DMS79 treated with DMSO at 0.1 percent for 48 hours (cell line): Measurements from ENCODE around the gene WDR76.
"Not testable (repeated sequence)": the region's sequence is repeated elsewhere in the genome, so short reads cannot be mapped to it uniquely, and the experiment has no call there.

ENCODE experiments used
- DNase-seq: peaks from one replicate; lab custom pipeline; 2025; lab: John Stamatoyannopoulos, UW

WDR76 gene

DNA sequence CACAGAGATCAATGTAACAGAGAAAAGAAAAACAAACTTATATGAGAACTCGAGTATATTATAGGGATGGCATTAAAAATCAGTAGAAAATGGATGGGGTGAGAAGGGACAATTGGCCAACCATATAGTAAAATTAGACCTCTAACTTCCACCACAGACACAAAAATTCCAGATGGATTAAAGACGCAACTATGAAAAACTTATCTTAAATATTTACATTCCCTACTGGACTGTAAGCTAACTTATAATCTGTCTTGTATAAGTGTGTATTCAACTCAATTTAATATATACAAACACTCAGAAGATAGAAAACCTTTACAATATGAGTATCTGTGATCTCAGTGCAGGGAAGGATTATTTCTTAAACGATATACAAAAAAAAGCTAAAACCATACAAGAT is 5.3 kb upstream of the WDR76 start:
- DNase-seq: no peak

DNA sequence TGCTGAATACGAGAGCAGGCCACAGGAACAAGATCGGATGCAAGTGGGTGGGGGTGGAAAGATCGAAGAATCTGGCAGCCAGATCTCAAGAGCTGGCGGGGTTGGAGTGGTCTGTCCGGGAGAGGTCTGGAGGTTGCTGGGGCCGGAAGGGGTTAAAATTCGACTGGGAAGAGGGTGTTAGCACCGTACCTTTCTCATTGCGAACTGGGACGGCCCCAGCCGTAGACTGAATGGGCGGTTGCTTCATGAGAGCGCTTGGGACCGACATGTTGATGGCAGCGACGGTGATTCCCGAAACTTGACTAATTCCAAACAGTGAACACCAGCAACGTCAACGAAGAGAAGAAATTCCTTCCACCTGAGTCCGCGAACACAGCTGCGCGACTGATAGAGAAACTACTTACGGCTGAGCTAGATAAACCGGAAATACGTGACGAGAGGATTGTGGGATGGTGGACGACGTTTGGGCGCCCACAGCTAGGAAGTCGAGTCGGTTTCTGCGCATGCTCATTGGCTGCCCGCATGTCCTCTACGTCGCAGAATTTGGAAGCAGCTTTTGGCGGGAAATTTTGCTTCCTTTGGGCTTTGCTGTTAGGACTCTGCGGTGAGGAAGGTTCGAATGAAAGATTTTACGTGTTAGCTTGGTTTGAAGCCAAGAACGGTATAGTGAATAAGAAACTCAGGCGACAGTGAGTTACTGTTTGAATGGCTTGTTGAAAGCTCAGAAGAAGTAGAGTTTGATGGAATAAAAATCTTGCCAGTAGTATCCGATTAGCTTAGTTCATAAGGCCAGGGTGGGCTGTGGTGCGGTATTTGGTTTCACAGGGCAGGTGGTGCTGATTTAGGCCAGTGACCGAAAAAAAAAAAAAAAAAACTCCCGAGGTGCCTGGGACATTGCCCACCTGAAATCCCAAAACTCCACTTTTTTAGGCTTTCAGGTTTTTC is 2.2 kb upstream of the WDR76 start, which contains the start of gene MFAP1:
MFAP1 (minus strand) TSS at position 389 of the 945 bp plus-strand sequence; CDS start at position 268, 121 bp downstream.
- peak; percentile 87 for DNase-seq

DNA sequence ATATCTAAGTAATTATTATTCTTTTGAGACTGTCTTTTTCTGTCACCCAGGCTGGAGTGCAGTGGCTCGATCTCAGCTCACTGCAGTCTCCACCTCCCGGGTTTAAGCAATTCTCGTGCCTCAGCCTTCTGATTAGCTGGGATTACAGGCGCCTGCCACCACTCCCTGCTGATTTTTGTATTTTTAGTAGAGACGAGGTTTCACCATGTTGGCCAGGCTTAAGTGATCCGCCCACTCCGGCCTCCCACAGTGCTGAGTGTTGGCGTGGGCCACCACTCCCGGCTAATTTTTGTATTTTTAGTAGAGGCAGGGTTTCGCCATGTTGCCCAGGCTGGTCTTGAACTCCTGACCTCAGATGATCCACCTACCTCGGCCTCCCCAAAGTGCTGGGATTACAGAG is 1.5 kb upstream of the WDR76 start:
- DNase-seq: not testable (repeated sequence)

DNA sequence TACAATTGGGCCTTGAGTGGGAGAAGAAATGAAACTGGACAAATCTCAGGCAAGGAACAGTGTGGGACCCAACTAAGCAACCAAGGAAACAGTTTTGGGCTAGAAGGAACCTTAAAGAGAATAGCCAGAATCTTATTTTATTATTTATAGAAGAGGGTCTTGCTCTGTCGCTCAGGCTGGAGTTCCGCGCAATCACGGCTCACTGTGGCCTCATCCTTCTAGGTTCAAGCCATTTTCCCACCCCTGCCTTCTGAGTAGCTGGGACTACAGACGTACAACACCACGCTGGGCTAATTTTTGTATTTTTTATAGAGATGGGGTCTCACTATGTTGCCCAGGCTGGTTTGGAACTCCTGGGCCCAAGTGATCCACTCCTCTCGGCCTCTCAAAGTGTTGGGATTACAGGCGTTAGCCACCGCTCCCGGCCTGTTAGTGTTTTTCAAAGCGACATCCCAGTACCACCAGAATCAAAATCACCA is 734 bp upstream of the WDR76 start:
- no peak for DNase-seq

DNA sequence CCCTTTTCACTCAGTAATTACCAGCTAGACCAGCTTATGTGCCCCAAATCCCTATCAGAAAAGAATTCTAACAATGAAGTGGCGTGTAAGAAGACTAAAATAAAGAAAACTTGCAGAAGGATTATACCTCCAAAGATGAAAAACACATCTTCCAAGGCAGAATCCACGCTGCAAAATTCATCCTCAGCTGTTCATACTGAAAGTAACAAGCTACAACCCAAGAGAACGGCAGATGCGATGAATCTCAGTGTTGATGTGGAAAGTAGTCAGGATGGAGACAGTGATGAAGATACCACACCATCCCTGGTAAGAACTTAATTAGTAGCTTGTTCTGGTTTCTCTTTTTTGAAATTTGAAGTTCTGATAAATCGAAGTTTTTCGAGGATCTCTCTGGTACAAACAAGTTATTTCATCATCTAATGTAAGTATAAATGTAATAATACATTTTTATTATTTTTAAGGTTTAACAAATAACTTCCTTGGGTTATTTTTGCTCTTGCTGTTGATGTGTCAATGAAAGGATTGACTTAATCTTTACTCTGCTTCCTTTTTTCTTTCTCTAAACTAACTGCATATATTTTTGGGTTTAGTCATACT is 1.4 kb downstream of the WDR76 start:
- DNase-seq: no peak

DNA sequence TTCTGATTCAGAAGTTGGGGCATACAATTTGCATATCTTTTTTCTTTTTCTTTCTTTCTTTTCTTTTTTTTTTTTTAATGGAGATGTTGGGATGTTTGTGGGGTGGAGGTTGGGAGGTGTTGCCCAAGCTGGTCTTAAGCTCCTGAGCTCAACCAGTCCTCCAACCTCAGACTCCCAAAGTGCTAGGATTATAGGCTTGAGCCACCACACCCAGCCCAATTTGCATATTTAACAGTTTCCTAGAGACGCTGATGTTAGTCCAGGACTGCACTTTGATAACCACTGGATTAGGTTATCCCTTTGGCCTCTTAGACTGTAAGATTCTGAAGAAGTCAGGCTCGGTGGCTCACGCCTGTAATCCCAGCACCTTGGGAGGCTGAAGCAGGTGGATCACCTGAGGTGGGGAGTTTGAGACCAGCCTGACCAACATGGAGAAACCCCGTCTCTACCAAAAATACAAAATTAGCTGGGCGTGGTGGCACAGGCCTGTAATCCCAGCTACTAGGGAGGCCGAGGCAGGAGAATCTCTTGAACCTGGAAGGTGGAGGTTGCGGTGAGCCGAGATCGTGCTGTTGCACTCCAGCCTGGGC is 3.2 kb downstream of the WDR76 start:
- not testable (repeated sequence) for DNase-seq

DNA sequence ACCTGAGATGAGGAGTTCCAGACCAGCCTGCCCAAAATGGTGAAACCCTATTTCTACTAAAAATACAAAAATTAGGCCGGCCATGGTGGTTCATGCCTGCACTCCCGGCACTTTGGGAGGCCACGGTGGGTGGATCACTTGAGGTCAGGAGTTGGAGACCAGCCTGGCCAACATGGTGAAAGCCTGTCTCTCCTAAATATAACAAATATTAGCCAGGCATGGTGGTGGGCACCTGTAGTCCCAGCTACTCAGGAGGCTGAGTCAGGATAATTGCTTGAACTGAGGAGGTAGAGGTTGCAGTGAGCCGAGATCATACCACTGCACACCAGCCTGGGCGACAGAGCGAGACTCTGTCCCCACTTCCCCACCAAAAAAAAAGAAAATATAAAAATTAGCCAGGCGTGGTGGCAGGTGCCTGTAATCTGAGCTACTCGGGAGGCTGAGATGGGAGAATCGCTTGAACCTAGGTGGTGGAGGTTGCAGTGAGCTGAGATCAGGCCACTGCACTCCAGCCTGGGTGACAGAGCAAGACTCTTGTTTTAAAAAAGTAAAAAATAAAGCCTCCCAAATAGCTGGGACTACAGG is 4.0 kb downstream of the WDR76 start:
- not testable (repeated sequence) for DNase-seq

DNA sequence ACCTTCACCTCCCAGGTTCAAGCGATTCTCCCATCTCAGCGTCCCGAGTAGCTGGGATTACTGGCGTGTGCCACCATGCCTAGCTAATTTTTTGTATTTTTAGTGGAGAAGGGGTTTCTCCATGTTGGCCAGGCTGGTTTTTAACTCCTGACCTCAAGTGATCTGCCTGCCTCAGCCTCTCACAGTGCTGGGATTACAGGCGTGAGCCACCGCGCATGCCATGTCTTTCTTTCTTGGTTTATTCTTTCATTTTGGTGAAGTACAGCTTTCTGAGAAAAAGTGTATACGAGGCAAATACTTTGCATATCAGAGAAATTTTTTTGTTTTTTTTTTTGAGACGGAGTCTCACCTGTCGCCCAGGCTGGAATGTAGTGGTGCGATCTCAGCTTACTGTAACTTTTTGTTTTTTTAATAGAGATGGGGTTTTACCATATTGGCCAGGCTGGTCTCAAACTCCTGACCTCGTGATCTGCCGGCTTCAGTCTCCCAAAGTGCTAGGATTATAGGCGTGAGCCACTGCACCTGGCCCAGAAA is 4.8 kb downstream of the WDR76 start:
- not testable (repeated sequence) for DNase-seq

DNA sequence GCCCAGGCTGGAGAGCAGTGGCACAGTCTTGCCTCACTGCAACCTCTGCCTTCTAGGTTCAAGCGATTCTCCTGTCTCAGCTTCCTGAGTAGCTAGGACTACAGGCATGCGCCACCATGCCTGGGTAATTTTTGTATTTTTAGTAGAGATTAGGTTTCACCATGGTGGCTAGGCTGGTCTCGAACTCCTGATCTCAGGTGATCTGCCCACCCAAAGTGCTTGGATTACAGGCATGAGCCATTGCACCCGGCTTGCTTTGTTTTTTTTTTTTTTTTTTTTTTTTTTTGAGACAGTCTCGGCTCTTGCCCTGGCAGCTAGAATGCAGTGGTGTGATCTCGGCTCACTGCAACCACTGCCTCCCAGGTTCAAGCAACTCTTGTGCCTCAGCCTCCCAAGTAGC is 5.7 kb downstream of the WDR76 start:
- DNase-seq: not testable (repeated sequence)

DNA sequence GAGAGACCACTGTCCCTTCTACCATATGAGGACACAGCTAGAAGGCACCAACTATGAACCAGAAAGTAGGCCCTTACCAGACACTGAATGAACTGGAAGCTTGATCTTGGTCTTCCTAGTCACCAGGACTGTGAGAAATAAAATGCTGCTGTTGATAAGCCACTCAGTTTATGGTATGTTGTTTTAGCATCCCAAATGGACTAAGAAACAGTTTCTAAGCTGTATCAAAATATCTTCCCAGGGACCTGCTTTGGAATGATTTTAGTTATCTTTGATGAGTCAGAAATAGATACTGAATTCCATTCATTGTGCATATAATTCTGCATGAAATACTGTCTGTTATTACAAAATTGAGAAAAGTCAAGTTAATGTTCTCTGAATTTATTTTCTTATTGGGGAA is 18.6 kb downstream of the WDR76 start:
- DNase-seq: no peak

DNA sequence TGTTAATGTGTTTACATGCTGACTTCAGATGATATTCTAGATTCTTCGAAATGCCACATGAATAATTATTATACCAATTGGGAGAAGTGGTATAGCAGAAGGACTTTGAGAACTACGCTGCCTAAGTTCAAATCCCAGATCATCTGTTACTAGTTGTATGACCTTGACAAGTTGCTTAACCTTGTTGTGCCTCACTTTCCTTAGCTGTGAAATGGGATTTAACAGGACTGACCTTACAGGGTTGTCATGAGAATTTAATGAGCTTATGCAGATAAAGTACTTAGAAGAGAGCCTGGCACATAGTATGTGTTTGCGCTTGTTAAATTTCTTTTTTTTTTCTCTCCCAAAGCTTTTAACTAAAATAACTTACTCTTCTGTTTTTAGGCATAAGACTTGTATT is 24.4 kb downstream of the WDR76 start:
- no peak for DNase-seq

DNA sequence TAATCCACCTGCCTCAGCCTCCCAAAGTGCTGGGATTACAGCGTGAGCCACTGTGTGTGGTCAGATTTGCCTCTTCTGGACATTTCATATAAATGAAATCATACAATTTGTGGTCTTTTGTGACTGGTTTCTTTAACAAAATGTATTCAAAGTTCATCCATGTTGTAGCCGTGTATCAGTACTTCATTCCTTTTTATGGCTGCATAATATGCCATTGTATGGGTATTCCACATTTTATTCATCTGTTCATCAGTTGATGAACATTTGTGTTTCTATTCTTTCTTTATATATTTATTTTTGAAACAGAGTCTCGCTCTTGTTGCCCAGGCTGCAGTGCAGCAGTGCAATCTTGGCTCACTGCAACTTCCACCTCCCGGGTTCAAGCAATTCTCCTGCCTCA is 25.8 kb downstream of the WDR76 start:
- DNase-seq: no peak

DNA sequence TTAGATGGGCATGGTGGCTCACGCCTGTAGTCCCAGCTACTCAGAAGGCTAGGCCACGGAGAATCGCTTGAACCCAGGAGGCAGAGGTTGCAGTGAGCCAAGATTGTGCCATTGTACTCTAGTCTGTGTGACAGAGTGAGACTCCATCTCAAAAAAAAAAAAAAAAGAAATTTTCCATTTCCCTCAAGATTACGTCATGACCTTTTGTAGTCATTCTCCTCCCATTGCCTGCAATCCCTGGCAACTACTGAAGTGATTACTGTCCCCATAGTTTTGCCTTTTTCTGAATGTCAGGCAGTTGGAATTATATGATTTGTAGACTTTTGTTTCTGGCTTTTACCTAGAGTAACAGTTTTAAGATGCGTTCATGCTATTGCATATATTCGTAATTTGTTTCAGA is 28.0 kb downstream of the WDR76 start:
- no peak for DNase-seq

DNA sequence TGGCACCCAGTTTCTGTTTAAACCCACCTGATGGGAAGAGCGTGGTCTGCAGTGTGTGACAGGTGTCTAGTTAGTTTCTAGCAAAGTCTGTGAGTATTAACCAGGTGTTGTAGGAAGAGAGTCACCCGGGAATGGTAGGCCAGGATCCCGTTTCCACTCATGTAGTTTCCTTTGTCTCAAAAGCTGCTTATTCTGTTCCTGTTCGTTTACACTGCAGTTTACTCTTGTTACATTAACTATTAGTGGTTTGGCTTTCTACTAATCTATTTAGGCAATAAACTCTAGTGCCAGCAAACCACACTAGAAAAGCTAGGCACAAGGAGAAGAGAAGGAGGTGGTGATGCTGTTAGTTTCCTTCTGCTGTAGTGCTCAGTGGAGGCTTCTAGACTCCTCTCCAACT is 32.7 kb downstream of the WDR76 start:
- DNase-seq: peak; percentile 5

DNA sequence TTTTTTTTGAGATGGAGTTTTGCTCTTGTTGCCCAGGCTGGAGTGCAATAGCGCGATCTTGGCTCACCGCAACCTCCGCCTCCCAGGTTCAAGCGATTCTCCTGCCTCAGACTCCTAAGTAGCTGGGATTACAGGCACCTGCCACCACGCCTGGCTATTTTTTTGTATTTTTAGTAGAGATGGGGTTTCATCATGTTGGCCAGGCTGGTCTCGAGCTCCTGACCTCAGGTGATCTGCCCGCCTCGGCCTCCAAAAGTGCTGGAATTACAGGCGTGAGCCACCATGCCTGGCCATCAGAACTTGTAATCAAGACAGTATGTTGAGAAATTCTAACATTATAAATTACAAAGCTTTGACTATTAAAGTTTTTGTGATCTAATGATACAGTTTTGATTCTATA is 39.8 kb downstream of the WDR76 start:
- not testable (repeated sequence) for DNase-seq

DNA sequence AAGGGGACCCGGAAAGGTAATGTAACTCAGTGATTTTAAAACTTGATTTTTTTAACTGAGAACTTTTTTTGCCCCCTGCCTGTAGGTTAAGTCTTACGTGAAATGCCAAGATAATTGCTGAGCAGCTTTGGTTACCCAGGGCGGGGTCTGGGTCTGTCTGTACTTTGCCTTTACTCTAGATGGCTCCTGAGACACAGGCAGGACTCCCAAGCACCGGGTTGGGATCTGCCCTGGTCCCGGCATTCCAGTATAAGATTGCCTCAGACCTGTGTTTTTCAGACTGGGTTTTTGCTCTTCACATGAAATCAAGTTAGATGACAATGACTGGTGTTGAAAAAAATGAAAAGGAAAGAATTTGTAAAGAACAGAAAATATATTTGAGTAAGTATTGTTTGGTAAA is 40.3 kb downstream of the WDR76 start:
- DNase-seq: no peak

DNA sequence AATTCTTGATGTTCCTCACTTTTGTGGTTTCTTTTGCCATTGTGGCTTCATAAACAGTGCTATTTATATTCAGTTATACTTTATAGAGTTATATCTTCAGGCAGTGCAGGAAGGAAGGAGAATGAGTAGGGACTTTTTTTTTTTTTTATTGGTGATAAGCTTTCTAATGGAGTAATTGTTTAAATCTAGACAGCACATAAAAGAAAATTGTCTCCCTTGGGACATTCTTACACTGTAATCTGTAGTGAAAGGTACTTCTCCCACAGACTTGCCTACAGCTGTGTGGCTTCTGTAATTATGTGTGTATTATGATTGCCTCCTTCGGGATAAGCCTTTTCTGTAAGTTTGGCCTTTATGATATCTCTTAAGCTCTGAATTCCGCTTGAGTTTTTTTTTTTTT is 41.6 kb downstream of the WDR76 start:
- DNase-seq: no peak

DNA sequence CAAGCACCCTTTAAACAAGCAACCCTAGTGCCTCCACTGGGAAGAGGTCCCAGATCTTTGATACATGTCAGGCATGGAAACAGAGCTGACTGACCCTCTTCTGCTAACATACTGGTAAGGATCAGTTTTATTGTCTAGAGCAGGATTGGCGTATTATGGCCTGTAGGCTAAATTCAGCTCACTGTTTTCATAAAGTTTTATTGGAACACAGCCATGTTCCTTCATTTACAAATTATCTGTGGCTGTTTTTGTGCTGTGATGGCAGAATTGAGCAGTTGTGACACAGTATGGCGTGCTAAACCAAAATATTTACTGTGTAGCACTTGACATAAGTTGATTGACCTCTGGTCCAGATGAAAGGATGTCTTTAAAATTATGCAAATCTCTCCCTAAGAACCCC is 45.0 kb downstream of the WDR76 start:
- no peak for DNase-seq

DNA sequence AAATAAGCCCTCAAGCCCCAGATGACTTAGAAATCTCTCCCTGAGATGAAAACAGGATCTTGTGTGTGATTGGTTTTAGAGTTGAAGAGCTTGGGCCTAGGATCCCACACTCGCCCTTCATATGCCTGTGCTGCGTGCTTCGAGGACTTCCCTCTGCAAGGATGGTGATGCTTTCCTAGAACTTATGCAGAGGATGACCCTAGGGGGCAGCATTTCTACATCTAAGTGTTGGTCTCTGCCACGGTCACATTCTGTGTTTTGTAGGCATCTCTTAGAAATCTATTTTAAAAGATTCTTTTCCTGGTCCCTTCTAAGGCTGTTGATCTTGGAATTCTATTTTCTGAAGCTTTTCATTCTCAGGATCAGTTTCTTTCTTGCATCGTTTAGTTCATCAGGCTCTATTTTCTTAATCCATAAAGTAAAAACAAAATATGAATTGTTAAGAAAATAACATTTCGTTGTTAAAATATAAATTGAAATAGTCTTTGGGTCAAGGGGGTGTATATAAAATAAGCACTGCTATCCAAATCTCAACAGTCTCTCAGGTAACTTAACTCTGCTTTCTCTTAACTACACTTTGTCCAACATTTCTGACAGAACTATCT is 45.7 kb downstream of the WDR76 start:
- no peak for DNase-seq

DNA sequence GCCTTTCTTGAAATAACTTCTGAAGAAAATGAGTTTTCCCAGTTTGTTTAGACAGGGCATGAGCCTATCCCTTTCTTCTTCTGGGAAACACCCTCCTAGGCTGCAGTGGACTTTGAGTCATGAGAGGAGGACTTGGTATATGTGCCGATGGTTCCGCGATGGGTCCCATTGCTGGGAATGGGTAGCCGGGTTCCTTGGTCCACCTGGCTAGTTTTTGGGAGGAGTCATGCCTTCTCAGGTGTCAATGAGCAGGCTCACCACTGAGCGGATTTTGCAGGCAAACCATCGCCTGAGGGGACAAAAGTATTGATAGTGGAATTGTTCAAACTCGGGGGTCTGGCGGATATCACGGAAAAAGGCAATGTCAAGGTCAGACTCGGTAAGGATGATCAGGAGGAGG is 46.8 kb downstream of the WDR76 start:
- DNase-seq: no peak

DNA sequence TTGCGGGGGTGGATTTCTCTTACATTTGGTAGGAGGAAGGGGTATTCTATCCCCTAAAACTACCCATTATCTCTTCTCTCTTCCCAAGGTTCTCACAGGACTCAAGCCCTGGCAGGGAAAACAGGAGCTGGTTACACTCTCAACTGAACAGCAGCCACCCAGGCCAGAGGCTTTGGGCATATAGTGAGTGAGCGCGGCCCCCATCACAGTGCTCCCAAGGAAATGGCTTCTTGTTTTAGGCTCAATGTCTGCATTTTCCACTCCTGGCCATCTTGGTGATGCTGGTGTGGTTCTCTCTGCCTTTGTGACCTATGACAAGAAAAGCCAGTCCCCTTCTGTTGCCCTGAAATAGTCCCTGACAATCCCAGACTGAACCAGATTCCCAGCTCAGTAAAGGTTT is 50.1 kb downstream of the WDR76 start:
- no peak for DNase-seq

DNA sequence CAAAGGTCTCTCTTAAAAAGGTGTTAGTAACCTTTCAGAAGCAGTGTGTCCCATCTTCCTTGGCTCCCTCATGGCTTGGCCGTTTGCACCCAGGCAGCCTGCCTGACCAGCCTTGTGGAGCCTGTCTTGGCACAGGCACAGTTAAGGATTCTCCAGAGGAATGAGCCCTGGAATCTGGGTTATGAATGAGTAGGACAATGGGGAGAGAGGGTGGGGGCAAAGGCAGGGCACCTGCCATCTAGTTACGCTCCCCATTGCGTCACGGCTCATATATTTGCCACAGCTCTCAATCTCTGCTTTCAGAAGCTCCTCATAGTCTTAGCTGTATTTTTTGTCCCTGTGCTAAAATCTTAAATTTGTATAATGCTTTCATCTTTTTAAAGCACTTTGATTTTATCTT is 50.6 kb downstream of the WDR76 start:
- DNase-seq: peak; percentile 47
